ENCODE results near the gene JAK1.

- TF ChIP-seq EZH2 (IDR thresholded peaks at IDR 0.05; ENCODE audit: borderline replicate concordance, low read depth, low read length, severe bottlenecking), result no peak
- TF ChIP-seq CTCF (IDR thresholded peaks at IDR 0.05; ENCODE audit: extremely low read depth in 1 of 2, insufficient read depth in 1 of 2, low read depth in 1 of 2, low read length in 2 of 2), result no peak
- no peak for TF ChIP-seq JUN (IDR thresholded peaks at IDR 0.05; ENCODE audit: borderline replicate concordance, insufficient read depth, insufficient read length, low read depth)
- no peak for TF ChIP-seq GATA2 (IDR thresholded peaks at IDR 0.05; ENCODE audit: insufficient read depth, insufficient read length, low read depth, low read length)
Observed at GRCh38 chr1:64849942-64850341, 116.4 kb downstream of the JAK1 start.

All from endothelial cell of umbilical vein (primary cell).